ENCODE data around the gene DOK7. TPM values are rescaled to one million over a fixed set of nuclear protein-coding genes. Genes with fewer than 3 reads are reported as not detected.

Gene DOK7
- total and polyA plus RNA-seq, 2 donors (not counting 3 experiments of a cell fraction or from before 2014, with no cell fraction given) = not detected

- intact Hi-C loops (cut with micrococcal nuclease) = no loop called here
- no peaks in the 10 kb centered on the region for H4K20me1 ChIP-seq (replicated peaks; ENCODE audit: control insufficient read depth, extremely low read depth, insufficient read depth, low read length)
- peaks cover 4% of the 10 kb centered on the region for H3K4me1 ChIP-seq (ENCODE audit: control insufficient read depth, extremely low read depth, insufficient read depth, low read length)
- no peaks in the 10 kb centered on the region for H3K27me3 ChIP-seq (ENCODE audit: control insufficient read depth in 2 of 2, insufficient read depth in 2 of 2, low read length in 2 of 2)
- TF ChIP-seq FOS (IDR thresholded peaks at IDR 0.05; ENCODE audit: borderline replicate concordance, insufficient read depth, low read length) = no peak
- TF ChIP-seq POLR2AphosphoS5 (IDR thresholded peaks at IDR 0.05; ENCODE audit: insufficient read depth, low read depth, low read length) = no peak
- TF ChIP-seq MAX (IDR thresholded peaks at IDR 0.05; ENCODE audit: insufficient read depth, insufficient read length) = no peak
- no peak for TF ChIP-seq POLR2A (IDR thresholded peaks at IDR 0.05; ENCODE audit: low read depth, low read length)
- TF ChIP-seq GATA2 (IDR thresholded peaks at IDR 0.05; ENCODE audit: insufficient read depth, insufficient read length, low read depth, low read length) = no peak
- TF ChIP-seq CTCF (IDR thresholded peaks at IDR 0.05; ENCODE audit: extremely low read depth in 1 of 2, insufficient read depth in 1 of 2, low read depth in 1 of 2, low read length in 2 of 2) = no peak
- no peak for TF ChIP-seq EZH2 (IDR thresholded peaks at IDR 0.05; ENCODE audit: borderline replicate concordance, low read depth, low read length, severe bottlenecking)
- TF ChIP-seq JUN (IDR thresholded peaks at IDR 0.05; ENCODE audit: borderline replicate concordance, insufficient read depth, insufficient read length, low read depth) = no peak
- TF ChIP-seq MYC (IDR thresholded peaks at IDR 0.05; ENCODE audit: low read depth, low read length) = no peak
- no peak for FAIRE-seq
- DNase-seq (ENCODE audit: low read depth, low spot score) = no peak
- no peak within 1 kb of the TSS for H3K27ac ChIP-seq (ENCODE audit: insufficient read depth, low read depth, low read length)
- H2AFZ ChIP-seq (ENCODE audit: low read depth, low read length) = no peak within 1 kb of the TSS
- dilution Hi-C loops (cut with MboI; ENCODE audit: extremely low pct_ligation_motif_present, low sequenced_read_pairs) = no loop called here
- H3K4me3 ChIP-seq (replicated peaks in 1 of 3; ENCODE audit: insufficient read depth in 1 of 3, low read depth in 1 of 3, low read length in 3 of 3) = no peak within 1 kb of the TSS
- H3K36me3 ChIP-seq (ENCODE audit: control insufficient read depth in 2 of 2, extremely low read depth in 1 of 2, insufficient read depth in 2 of 2, low read length in 2 of 2) = no peaks in the 10 kb centered on the region
- no peaks in the 10 kb centered on the region for H3K9me1 ChIP-seq (replicated peaks; ENCODE audit: control insufficient read depth, extremely low read depth, insufficient read depth, low read length)
- H3K9ac ChIP-seq (replicated peaks; ENCODE audit: extremely low read depth, insufficient read depth, low read length) = no peak within 1 kb of the TSS
- H3K4me2 ChIP-seq (ENCODE audit: insufficient read depth, low read length) = no peak within 1 kb of the TSS
- H3K9me3 ChIP-seq (replicated peaks; ENCODE audit: control insufficient read depth, insufficient read depth, low read length) = no peaks in the 10 kb centered on the region
- no peaks in the 10 kb centered on the region for H3K79me2 ChIP-seq (ENCODE audit: control insufficient read depth, insufficient read depth, low read length)
- CTCF ChIA-PET = interaction anchor here (0.8 to 6.1 kb wide), 7 partner anchors 10 to 297 kb away, joined by 3 to 78 read pairs (median 5); no protein-coding TSS in a partner anchor
- POLR2A ChIA-PET = no interaction called here
- BruUV-seq (replicated peaks) = no TSS peak
These were observed 21.3 kb upstream of the DOK7 start, which contains the start of gene HGFAC for GRCh38 chr4:3441501-3442459. TSS of gene HGFAC (plus strand) at chr4:3441968. CDS start at chr4:3442002, 34 bp downstream.

Measured in endothelial cell of umbilical vein (primary cell).